Measurements from ENCODE around the gene LYPD6.

The LYPD6 gene

DNA sequence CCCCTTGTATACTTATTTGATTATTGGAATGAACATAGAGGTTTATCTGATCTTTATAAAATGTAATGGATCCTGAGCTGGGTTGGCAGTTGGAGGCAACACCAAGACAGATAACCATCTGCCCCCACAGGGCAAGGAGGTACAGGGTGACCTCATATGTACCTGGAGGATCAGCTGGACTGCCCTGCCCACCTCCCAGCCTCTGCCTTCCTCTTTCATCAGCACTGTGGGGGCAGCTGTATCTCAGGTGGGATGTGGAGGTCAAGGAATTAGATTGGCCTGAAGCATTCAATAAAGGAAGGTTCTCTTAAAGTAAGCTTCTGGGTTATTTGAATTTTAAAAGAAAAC is 92.6 kb downstream of the LYPD6 start:
- TF ChIP-seq ZC3H10 (CRISPR knock-in tag; IDR thresholded peaks at IDR 0.05): no peak
- TF ChIP-seq ZNF8 (CRISPR knock-in tag; IDR thresholded peaks at IDR 0.05): no peak
- TF ChIP-seq CSDC2 (CRISPR knock-in tag; IDR thresholded peaks at IDR 0.05): no peak
- TF ChIP-seq GLIS3 (CRISPR knock-in tag; IDR thresholded peaks at IDR 0.05): no peak
- ATAC-seq: no peak; the same call in 2 of the 3 replicates

DNA sequence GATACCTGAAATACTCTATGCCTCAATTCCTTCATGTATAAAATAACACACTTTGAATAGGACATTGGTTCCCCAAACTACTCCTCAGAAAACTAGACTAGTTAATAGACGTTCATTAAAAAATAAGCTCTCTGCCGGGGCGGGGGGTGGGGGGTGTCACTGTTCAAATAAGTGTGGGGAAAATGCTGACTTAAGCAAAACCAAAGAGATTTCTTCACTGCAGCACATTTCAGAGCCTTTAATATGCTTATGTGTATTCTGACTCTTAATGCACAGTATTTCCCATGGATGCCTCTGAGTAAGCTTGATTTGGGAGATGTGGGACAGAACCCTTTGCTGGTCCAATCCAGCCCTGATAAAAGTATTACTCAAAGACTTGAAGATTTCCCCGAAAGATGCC is 93.2 kb downstream of the LYPD6 start:
- ATAC-seq: no peak
- no peak for TF ChIP-seq PPARA (CRISPR knock-in tag; IDR thresholded peaks at IDR 0.05; ENCODE audit: borderline replicate concordance)
- no peak for TF ChIP-seq ARNTL (CRISPR knock-in tag; IDR thresholded peaks at IDR 0.05; ENCODE audit: borderline replicate concordance, low read depth)
- TF ChIP-seq, protein P1, sequence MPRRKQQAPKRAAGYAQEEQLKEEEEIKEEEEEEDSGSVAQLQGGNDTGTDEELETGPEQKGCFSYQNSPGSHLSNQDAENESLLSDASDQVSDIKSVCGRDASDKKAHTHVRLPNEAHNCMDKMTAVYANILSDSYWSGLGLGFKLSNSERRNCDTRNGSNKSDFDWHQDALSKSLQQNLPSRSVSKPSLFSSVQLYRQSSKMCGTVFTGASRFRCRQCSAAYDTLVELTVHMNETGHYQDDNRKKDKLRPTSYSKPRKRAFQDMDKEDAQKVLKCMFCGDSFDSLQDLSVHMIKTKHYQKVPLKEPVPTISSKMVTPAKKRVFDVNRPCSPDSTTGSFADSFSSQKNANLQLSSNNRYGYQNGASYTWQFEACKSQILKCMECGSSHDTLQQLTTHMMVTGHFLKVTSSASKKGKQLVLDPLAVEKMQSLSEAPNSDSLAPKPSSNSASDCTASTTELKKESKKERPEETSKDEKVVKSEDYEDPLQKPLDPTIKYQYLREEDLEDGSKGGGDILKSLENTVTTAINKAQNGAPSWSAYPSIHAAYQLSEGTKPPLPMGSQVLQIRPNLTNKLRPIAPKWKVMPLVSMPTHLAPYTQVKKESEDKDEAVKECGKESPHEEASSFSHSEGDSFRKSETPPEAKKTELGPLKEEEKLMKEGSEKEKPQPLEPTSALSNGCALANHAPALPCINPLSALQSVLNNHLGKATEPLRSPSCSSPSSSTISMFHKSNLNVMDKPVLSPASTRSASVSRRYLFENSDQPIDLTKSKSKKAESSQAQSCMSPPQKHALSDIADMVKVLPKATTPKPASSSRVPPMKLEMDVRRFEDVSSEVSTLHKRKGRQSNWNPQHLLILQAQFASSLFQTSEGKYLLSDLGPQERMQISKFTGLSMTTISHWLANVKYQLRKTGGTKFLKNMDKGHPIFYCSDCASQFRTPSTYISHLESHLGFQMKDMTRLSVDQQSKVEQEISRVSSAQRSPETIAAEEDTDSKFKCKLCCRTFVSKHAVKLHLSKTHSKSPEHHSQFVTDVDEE (CRISPR knock-in tag; IDR thresholded peaks at IDR 0.05): no peak
- no peak for TF ChIP-seq ZFP3 (CRISPR knock-in tag; IDR thresholded peaks at IDR 0.05)
- no peak for TF ChIP-seq ZNF70 (CRISPR knock-in tag; IDR thresholded peaks at IDR 0.05)
- TF ChIP-seq, protein P2, sequence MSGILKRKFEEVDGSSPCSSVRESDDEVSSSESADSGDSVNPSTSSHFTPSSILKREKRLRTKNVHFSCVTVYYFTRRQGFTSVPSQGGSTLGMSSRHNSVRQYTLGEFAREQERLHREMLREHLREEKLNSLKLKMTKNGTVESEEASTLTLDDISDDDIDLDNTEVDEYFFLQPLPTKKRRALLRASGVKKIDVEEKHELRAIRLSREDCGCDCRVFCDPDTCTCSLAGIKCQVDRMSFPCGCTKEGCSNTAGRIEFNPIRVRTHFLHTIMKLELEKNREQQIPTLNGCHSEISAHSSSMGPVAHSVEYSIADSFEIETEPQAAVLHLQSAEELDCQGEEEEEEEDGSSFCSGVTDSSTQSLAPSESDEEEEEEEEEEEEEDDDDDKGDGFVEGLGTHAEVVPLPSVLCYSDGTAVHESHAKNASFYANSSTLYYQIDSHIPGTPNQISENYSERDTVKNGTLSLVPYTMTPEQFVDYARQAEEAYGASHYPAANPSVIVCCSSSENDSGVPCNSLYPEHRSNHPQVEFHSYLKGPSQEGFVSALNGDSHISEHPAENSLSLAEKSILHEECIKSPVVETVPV (CRISPR knock-in tag; IDR thresholded peaks at IDR 0.05): no peak
- no peak for TF ChIP-seq OSR1 (CRISPR knock-in tag; IDR thresholded peaks at IDR 0.05)
- no peak for TF ChIP-seq SNAI2 (CRISPR knock-in tag; IDR thresholded peaks at IDR 0.05)
- no peak for TF ChIP-seq CSDC2 (CRISPR knock-in tag; IDR thresholded peaks at IDR 0.05)
- TF ChIP-seq ZFP30 (CRISPR knock-in tag; IDR thresholded peaks at IDR 0.05): no peak

DNA sequence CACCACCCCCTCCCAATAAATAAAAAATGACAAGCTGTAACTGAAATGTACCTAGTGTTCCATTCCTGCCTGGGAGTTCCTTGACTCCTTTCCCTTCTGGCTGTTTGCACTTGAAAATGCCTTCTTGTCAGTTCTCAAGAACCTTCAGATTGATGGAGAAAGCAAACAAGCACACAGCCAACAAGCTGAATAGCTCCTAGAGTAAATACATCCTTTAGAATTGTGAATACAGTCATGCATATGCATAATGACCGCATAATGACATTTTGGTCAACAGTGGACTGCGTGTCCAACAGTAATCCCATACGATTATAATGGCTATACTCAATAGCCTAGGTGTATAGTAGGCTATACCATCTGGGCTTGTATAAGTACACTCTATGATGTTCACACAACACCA is 97.0 kb downstream of the LYPD6 start:
- TF ChIP-seq TCF4 (CRISPR knock-in tag; IDR thresholded peaks at IDR 0.05; ENCODE audit: borderline replicate concordance) (no peak), ZFP30 (CRISPR knock-in tag; IDR thresholded peaks at IDR 0.05) (no peak), ESRRG (CRISPR knock-in tag; IDR thresholded peaks at IDR 0.05) (no peak), ZNF8 (CRISPR knock-in tag; IDR thresholded peaks at IDR 0.05) (no peak), ARNTL (CRISPR knock-in tag; IDR thresholded peaks at IDR 0.05; ENCODE audit: borderline replicate concordance, low read depth) (no peak), ZNF70 (CRISPR knock-in tag; IDR thresholded peaks at IDR 0.05) (no peak), GLIS3 (CRISPR knock-in tag; IDR thresholded peaks at IDR 0.05) (no peak), ZNF565 (CRISPR knock-in tag; conservative IDR thresholded peaks at IDR 0.05; ENCODE audit: low read depth) (no peak), RARB (CRISPR knock-in tag; IDR thresholded peaks at IDR 0.05) (no peak)
- ATAC-seq: no peak

DNA sequence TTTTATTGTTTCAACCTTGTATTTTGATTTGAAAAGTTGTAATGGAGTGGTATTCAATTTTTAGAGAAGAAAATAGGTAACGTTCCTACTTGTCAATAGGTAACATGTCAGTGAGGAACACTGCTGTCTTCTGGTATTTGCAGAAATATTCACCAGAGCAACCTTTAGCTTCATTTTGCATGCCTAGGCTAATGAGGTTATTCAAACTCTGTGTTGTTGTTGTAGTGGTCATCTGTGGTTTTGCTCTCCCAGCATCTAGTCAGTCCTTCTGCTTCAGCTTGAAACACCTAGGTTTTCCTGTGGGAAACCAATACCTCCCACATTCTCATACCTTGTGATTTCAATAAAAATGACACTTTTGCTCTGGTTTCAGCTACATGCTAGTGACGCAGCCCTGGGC is 98.4 kb downstream of the LYPD6 start:
- ATAC-seq: no peak
- no peak for TF ChIP-seq CSDC2 (CRISPR knock-in tag; IDR thresholded peaks at IDR 0.05)
- TF ChIP-seq, protein P3, sequence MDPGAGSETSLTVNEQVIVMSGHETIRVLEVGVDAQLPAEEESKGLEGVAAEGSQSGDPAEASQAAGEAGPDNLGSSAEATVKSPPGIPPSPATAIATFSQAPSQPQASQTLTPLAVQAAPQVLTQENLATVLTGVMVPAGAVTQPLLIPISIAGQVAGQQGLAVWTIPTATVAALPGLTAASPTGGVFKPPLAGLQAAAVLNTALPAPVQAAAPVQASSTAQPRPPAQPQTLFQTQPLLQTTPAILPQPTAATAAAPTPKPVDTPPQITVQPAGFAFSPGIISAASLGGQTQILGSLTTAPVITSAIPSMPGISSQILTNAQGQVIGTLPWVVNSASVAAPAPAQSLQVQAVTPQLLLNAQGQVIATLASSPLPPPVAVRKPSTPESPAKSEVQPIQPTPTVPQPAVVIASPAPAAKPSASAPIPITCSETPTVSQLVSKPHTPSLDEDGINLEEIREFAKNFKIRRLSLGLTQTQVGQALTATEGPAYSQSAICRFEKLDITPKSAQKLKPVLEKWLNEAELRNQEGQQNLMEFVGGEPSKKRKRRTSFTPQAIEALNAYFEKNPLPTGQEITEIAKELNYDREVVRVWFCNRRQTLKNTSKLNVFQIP (CRISPR knock-in tag; IDR thresholded peaks at IDR 0.05; ENCODE audit: borderline replicate concordance, low read depth): no peak
- TF ChIP-seq, protein P1 (CRISPR knock-in tag; IDR thresholded peaks at IDR 0.05): no peak

All from SK-N-SH treated with all-trans-retinoic acid at 6 μM for 48 hours (cell line).